ENCODE data around the gene HNRNPAB.

HNRNPAB gene

DNA sequence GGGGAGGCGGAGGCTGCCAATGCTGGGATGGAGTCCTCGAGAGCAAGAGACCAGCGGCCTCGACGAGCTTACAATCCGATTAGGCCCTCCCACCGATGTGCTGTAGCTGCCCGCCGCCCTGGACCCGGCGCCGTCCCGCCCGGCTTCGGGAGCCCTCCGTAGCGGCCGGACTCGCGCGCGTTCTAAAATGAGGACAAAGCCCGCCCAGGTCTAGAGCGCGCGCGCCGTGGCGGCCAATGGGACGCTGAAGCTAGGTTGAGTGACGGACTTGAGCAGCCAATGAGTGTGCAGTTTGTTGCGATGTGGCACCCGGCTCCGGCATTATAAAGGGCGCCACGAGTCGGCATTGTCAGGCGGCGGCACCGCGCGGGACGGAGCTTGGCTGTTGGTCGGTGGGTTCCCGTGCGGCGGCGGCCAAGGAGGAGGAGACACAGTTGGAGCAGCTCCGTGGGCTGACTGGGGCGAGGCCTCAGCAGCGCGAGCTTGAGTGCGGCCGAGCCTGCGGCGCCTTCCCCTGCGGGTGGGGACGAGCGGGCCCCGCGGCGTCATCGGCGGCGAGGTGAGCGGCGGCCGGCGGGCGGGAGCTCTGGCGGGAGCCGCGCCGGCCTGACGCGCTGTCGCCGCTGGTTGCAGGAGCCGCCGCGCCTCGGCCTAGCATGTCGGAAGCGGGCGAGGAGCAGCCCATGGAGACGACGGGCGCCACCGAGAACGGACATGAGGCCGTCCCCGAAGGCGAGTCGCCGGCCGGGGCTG lies at the start of gene HNRNPAB:
TSS of gene HNRNPAB (plus strand) at position 352 of the 753 bp plus-strand sequence. CDS start at position 657, 305 bp downstream.
- DNase-seq (ENCODE audit: low read depth in 2 of 2): peak; percentile 91 to 94

DNA sequence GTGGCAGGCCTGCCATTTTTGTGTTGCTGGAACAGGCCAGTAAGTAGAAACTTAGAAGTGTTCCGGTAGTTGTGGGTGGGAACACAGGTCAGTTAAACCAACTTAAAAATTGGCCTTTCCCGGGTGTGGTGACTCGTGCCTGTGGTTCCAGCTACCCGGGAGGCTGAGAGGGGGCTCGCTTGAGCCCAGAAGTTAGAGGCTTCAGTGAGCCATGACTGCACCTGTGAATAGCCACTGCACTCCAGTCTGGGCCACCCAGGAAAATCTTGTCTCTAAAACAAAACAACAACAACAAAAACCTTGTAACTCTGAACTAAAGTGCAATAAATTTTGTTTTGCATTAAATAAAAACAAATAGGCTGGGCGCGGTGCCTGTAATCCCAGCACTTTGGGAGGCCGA lies 49.3 kb upstream of the HNRNPAB start:
- DNase-seq (ENCODE audit: low read depth in 2 of 2): no peak

DNA sequence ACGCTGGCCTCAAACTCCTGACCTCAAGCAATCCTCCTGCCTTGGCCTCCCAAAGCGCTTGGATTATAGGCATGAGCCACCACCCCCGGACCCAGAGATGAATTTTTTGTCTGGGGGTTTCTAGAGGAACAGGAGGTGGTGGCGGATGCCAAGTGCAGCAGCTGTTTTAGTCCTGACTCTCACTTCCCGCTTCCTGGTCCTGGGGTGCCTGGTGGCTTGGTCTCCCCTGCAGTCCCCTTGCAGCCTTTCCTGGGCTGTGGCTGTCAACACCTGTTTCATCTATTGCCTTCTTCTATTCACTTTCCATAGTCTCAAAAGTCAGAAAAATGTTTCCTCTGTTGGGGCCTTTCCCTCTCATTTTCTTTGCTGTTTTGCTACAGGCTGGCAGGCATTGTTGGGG lies 44.2 kb upstream of the HNRNPAB start:
- no peak for DNase-seq (ENCODE audit: low read depth in 2 of 2)

DNA sequence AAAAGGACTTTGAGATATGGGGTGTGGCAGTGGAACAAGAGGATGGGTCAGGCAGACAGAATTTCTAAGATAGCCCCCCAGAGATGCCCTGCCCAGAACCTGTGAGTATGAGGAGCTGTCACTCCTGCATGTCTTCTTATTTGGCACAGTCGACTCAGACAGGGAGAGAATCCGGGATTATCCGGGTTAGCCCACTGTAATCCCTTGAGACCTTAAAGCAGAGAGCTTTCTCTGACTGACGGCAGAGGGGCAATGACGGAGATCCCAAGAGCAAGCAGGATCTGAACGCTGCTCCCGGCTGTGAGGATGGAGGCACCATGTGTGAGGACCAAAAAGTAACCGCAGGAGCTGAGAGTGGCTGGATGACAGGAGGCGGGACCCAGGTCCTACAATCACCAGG lies 41.9 kb upstream of the HNRNPAB start:
- no peak for DNase-seq (ENCODE audit: low read depth in 2 of 2)

DNA sequence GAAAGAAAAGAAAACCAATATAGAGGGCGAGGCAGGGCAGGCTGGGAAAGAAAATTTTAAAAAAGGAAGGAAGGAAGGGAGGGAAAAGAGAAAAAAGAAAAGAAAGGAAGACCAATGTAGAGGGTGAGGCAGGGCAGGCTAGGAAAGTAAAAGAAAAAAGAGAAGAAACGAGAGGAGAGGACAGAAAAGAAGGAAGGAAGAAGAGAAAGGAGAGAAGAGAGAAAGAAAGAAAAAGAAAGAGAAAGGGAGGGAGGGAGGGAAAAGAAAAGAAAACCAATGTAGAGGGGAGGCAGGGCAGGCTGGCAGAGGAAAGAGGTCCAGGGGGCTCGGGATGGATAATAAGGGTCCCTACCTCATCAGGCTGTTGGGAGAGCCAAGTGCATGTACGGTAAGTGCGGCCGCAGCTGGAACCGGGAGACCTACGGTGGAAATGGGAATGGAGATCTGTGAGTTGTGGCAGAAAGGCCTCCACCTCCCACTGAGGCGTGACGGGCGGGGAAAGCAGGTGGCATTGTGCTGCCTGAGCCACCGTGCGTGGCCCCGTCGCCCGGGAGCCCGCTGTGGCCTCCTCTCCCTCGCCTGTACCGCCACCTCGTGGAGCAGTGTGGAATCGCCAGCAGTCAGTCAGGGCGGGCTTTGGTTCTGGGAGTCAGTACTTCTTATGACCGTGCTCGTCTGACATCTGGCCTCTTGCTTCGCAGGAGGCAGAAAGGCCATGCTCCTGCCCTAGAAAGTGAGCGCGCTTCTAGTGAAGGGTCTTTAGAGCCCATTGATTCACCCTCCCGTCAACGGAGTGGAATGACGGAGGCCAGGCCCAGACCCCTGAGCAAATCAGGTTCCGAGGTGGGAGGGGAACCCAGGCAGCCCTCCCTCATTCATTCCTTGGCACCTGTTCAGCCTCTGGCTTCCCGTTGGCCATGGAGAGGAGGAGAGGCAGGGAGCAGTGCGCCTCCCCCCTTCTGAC lies 40.3 kb upstream of the HNRNPAB start:
- DNase-seq (ENCODE audit: low read depth in 2 of 2): peak; percentile 83 to 97

DNA sequence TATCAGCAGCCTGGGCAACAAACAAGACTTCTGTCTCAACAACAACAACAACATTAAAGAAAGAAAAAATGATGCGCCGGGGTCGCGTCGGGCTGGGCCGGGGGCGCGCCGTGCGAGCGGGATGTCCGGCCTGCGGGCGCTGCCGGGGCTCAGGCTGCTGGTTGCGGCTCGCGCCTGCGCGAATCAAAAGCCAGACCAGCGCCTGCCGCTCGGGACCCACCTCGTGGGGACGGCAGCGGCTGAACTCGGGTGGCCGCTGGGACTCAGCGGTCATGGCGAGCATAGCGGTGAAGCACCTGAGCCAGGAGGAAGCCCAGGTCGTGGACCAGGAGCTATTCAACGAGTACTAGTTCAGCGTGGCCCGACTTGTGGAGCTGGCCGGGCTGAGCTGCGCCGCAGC lies 38.8 kb upstream of the HNRNPAB start:
- no peak for DNase-seq (ENCODE audit: low read depth in 2 of 2)

DNA sequence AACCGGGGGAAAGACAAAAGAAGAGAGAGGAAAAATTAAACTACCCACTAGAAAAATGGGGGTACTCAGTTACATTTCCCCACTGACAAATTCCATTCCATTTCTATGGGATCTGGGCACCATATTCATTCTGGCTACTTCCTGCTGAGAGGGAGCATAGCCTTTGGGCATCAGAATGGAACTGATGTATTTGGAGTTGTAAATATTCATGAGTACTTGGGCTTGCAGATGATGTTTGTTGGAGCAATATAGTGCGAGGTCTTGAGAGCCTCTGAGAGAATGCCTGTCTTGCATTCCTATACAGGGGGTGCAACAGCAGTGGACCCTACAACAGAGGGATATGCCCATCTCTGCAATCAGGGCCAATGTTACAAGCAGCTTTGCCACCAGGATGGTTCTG lies 33.9 kb upstream of the HNRNPAB start:
- no peak for DNase-seq (ENCODE audit: low read depth in 2 of 2)

DNA sequence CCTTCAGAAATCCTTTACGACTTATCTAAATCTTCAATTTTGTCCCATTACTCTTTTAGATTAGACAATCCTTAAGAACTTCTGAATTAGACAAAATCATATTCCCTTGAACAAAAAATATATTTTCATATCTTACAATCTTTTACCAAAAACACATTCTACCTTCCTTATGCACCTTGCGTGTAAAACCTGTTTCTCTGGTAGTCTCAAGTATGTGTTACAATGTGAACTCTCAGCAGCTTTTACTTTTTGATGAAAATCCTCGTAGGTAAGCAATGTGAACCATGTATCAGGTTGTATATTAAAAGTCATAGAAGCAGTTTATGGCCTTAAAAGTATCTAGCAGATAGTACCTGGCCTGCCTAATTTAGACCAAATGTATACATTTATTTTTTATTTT lies 29.9 kb upstream of the HNRNPAB start:
- DNase-seq (ENCODE audit: low read depth in 2 of 2): no peak

DNA sequence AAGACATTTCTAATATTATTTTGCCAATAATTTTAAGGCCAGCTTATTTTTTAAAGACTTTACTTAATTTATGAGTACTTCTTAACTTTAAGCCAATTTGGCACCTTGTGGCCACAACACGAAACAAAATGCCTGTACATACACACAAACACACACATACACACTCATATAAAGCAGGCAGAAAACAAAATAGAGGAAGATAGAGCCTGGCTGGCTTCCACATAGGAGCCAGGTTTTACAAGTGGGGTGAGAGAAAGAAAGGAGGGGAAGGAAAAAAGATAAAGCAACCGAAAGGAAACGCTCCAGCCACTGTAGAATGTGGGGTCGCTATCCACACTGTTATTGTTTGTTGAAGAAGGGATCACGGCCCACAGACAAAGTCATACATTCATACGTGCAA lies 27.5 kb upstream of the HNRNPAB start:
- DNase-seq (ENCODE audit: low read depth in 2 of 2): no peak

DNA sequence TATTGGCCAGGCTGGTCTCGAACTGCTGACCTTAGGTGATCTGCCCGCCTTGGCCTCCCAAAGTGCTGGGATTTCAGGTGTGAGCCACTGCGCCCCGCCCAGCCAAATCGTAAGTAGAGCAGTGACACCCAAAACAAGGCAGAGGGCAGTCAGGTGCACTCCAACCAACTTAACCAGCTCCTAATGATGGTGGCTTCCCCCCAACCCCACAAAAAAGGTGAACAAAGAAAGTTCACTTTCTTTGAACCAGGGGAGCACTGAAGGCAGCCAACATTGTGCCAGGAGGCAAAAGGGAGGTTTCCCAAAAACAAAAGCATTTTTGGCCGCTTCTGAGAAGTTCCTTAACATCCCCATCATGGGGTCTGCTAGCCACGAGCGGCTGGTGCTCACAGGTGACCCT lies 26.8 kb upstream of the HNRNPAB start:
- DNase-seq (ENCODE audit: low read depth in 2 of 2): no peak

DNA sequence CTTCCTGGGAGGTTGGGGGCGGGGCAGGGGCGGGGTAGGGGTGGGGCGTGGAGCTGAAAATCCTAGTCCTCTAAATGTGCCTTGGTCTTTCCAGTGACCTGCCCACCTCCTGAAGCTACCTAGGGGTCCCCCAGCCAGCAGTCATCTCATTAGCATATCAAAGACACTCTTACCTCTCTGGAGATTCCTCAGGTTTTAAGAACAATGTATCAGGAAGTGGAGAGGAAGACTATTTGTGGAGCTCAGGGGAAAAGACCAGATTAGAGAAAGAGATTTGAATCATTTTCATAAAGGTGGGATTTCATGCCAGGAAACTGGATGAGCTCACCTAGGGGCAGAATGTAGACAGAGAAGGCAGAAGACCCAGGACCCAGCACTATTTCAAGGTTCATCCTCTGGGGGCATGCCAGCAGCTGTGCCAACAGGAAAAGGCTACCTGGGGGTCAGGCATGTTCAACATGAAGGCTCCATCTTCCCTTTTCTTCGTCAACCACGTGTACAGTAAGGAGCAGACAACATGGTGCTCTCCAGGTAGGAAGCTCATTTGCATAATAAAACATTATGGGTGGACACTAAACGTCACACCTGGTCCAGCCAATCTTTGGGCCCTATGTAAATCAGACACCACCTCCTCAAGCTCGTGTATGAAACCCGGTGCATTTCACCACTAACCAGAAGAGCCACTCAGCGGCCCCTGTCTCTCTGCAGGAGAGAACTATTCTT lies 24.0 kb upstream of the HNRNPAB start:
- no peak for DNase-seq (ENCODE audit: low read depth in 2 of 2)

DNA sequence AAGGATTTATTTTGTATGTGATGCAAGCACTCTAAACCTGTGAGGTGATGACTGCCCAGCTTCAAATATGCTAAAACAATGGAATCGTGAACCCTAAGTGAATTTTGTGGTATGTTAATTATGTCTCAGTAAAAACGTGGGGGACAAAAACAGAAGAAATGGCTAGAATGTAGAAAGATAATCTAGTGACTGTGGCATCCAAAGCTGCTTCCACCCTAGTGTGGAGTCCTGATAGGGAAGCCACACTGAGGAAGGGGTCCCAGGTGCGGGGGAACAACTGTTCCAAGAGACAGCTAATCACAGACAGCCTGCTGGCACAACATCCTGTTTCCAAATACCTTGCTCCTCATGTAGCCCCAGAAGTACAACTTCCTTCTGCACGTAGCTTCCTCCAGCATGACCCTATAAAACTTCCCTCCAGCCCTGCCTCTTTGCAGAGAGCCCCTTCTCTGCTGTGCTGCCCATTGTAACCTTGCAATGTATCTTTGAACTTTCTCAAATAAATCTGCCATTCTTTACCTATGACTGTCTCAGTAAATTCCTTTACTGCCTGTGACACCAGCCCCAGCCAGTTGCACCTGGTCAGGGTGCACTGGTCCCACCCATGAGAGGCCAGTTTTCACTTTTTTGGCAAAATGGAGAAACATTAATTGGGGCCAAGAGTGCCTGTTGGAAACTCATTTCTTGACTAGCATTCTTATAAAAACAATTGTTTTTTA lies 22.0 kb upstream of the HNRNPAB start:
- DNase-seq (ENCODE audit: low read depth in 2 of 2): no peak

DNA sequence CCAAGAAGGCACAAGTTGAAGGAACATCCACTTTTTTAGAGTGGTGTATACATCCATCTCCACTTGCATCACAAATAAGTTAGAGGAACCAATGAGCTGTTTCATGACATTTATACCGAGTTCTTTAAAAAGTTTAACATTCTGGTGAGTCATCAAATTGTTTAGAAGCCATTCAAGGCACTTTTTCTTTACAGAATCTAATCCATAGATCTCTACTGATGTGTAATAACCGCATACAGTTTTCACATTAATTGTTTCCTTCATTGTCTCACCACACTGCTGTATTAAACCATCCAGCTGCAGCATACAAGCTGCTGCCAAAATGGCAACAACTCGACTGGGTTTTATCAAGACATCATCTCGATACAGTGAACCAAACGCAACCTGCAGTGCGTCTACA lies 17.9 kb upstream of the HNRNPAB start:
- no peak for DNase-seq (ENCODE audit: low read depth in 2 of 2)

DNA sequence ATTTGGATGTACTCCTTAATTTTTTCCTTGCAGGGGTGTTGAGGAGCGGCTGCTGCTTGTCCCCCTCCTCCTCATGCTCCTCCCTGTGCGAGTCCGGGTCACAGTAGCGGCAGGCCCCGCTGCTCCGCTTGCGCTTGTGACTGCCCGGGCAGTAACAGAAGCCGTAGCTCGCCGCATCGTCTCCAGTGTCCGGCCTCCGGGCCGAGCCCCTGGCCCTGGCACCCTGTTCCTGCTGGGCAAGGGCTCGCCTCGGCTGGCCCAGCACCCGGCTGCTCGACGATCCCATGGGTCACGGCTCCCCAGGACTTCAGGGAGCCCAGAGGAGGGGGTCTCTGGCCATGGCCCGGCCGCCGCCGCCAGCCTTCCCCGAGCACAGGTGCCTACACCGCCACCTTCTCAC lies 17.3 kb upstream of the HNRNPAB start, which contains the start of gene GMCL2:
TSS of gene GMCL2 (minus strand) at position 358 of the 400 bp plus-strand sequence. CDS start at position 286, 72 bp downstream.
- DNase-seq (ENCODE audit: low read depth in 2 of 2): no peak

DNA sequence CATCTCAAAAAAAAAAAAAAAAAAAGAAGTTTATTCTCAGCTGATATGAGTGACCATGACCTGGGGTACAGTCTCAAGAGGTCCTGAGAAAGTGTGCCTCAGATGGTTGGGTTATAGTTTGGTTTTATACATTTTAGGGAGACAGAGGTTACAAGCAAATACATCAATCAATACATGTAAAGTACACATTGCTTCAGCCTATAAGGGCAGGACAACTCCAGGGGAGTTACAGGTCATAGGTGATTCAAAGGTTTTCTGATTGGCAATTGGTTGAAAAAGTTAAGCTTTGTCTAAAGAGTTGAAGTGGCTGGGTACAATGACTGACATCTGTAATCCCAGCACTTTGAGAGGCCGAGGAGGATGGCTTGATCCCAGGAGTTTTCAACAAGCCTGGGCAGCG lies 14.9 kb upstream of the HNRNPAB start:
- no peak for DNase-seq (ENCODE audit: low read depth in 2 of 2)

DNA sequence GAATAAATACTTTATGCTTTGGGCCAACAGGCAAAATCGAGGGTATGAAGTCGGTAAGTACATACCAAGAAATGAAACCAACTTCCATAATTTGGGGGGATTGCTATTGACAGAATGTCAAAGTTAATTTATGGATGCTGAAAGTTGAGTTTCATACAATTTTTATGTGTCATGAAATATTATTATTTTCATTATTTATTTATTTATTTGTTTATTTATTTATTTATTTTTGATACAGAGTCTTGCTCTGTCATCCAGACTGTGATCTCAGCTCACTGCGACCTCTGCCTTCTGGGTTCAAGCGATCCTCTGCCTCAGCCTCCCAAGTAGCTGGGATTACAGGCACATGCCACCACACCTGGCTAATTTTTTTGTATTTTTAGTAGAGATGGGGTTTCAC lies 12.7 kb upstream of the HNRNPAB start:
- DNase-seq (ENCODE audit: low read depth in 2 of 2): no peak

DNA sequence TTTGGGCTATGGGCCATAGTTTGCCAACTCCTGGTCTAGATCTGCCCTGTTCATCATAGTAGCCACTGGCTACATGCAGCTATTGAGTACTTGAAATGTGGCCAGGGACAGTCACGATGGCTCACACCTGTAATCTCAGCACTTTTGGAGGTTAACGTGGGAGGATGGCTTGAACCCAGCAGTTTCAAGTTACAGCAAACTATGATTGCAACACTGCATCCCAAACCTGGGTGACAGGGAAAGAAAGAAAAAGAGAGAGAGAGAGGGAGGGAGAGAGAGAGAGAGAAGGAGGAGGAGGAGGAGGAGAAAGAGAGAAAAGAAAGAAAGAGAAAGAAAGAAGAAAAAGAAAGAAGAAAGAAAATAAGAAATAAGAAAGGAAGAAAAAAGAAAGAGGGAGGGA lies 12.1 kb upstream of the HNRNPAB start:
- no peak for DNase-seq (ENCODE audit: low read depth in 2 of 2)

DNA sequence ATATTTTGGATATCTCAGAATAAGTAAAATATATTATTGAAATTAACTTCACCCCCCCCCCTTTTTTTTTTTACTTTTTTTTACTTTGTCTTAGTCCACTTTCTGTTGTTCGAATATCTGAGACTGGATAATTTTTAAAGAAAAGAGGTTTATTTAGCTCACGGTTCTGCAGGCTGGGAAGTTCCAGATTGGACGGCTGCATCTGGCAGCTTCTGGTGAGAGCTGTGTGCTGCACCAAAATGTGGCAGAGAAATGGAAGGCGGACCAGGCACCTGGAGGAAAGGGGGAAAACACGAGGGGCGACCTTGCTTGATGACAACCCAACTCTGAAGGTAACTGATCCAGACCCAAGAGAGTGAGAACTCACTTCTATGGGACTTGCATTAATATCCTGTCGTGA lies 11.5 kb upstream of the HNRNPAB start:
- DNase-seq (ENCODE audit: low read depth in 2 of 2): no peak

DNA sequence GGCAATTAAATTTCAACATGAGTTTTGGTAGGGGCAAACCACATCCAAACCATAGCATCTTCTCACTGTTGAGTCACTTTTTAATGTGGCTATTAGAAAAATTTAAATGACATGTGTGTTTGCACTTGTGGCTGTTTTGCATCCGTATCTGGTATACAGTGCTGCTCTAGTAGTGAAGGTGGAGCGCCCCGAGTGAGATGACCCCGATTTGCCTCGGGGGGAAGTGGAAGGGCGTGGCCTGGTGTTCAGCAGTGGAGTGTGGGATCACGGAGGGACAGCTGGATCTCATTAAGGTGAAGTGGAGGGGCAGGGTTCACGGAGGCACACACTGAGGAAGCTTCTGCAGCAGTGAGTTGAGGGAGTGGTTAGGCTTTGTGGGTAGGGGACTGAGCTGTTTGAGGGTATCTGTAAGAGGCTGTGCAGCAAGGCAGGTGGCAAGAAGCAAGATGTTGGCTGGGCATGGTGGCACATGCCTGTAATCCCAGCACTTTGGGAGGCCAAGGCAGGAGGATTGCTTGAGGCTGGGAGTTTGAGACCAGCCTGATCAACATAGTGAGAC lies 11.0 kb upstream of the HNRNPAB start:
- DNase-seq (ENCODE audit: low read depth in 2 of 2): no peak

DNA sequence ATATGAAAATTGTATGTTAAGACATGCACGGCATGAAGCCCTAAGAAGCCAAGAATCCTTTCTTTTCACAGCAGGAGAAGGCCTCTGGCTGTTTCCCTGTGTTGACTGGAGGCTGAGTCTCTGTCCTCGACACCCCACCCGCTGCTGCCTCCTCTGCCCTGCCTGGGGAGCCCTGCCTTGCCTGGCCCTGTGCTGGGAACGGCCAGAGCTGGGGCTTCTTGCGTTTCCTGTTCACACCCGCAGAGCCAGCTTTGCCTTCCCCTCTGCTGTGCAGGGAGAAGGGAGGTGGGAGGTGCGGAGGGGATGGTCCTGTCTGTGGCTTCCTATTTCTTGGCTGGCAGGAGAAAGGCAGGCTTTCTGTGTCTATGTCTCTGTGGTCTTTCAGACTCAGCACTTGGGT lies 10.3 kb upstream of the HNRNPAB start:
- DNase-seq (ENCODE audit: low read depth in 2 of 2): no peak

DNA sequence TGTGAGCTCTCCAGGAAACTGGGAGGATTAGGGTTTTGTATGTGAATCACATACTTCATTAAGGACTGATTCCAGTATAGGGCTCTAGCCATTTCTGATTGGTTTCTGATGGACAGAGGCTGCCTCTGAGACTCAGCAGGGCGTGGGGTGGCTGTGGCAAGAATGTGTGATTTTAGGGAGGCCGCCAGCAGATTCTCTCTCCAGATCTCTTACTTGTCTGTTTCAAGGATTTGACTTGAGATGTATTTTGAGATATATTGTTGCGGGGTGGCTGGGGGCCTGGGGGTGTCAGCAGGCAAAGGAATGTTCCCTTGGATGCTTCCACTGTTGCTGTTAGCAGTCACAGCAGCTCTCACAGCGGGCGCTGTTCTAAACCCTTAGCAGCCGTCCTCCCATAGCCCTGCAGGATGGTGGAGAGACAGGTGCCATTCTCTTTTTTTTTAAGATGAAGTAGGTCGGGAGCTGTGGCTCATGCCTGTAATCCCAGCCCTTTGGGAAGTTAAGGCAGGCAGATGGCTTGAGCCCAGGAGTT lies 8.0 kb upstream of the HNRNPAB start:
- DNase-seq (ENCODE audit: low read depth in 2 of 2): no peak

All from stimulated activated CD4-positive, alpha-beta T cell treated with anti-CD3 and anti-CD28 coated beads, Interleukin-4, amount 100 ng/mL, for 48 hours (primary cell).